Psoas muscle (tissue), 8 donors: ENCODE measurements around the gene HBM. TPM values are rescaled to one million over a fixed set of nuclear protein-coding genes. Genes with fewer than 3 reads are reported as not detected.
"Not testable (repeated sequence)": the region's sequence is repeated elsewhere in the genome, so short reads cannot be mapped to it uniquely, and the experiment has no call there.

Source experiments
- ATAC-seq, 4 donors: fragments of 200-7000 bp; cut with Tn5 transposase; one replicate each; pipeline ENCODE4 v1.9.1; 2020; ENCODE audit warnings: moderate library complexity in 3 of 4, mild to moderate bottlenecking in 2 of 4
- DNase-seq, 2 donors: peaks; one replicate each; pipeline ENCODE4 v3.0.0-alpha.2; 2020
- H3K27ac ChIP-seq: fragments of 200-600 bp; one replicate; pipeline ENCODE4 v1.8.0; 2022
- H3K27me3 ChIP-seq, 3 donors: fragments of 200-600 bp in 1 of 3; one replicate each; pipeline versions ENCODE4 v1.6.1 to v1.8.0; 2013 to 2022; ENCODE audit warnings: low read length in 2 of 3, mild to moderate bottlenecking in 2 of 3, moderate library complexity in 1 of 3; ENCODE audit not compliant: insufficient read depth in 3 of 3
- H3K36me3 ChIP-seq, 2 donors: fragments of 200-600 bp in 1 of 2; one replicate each; pipeline versions ENCODE4 v1.6.1 to v1.8.0; 2013 to 2022; ENCODE audit warnings: low read depth in 1 of 2, mild to moderate bottlenecking in 1 of 2, moderate library complexity in 1 of 2; ENCODE audit not compliant: insufficient read depth in 1 of 2
- H3K4me1 ChIP-seq: fragments of 200-600 bp; one replicate; pipeline ENCODE4 v1.8.0; 2022
- H3K4me3 ChIP-seq: fragments of 200-600 bp; one replicate; pipeline ENCODE4 v1.8.0; 2022; ENCODE audit warnings: mild to moderate bottlenecking
- H3K9me3 ChIP-seq: fragments of 200-600 bp; one replicate; pipeline ENCODE4 v1.8.0; 2022
- WGBS, 3 donors: extraction: QIAGEN DNeasy Blood & Tissue Kit; methylation state at CpG; one replicate each; pipeline versions ENCODE4 v1.1.6 to v1.1.7; 2013; 5-methylcytosine and 5-hydroxymethylcytosine counted together
- intact Hi-C, 2 donors: fragments of 100-400 bp; cut with DNase I; formaldehyde crosslinking; loops; one replicate each; pipeline versions ENCODE4 v1.11.0 to v1.14.2; 2022
- polyA plus RNA-seq, 3 donors: library from polyadenylated mRNA; stranded (reverse); fragments of 200-250 nt; gene quantifications; one replicate each; pipeline ENCODE4 v1.2.3, GENCODE V29; 2013
- total RNA-seq, 4 donors: library from RNA; stranded (reverse); fragmentation: NEBNext Ultra II Directional in 2 of 4; extraction: Animal tissue kit (Norgen Biotek cat#: 25700) in 2 of 4; gene quantifications; one replicate each; pipeline versions ENCODE4 v1.2.1 to v1.2.4, GENCODE V29; 2021 to 2023
- TF ChIP-seq, protein P1 (sequence below): fragments of 200-600 bp; IDR thresholded peaks from one replicate; pipeline ENCODE4 v1.8.0; 2022; ENCODE audit warnings: antibody characterized with exemption
- donor health status: healthy with polysubstance abuse.
- donor health status: DM: no; HTN: no; CAD: no; lungs with moderate emphysema.
- donor health status: Bipolar disorder and iron deficiency.
- donor health status: healthy.
- donor health status: DM: yes; HTN: yes; CAD: no.
- donor health status: DM: no; HTN: no; CAD: no.
- donor health status: DM: no; HTN: no; CAD: no.
- donor health status: DM: yes; HTN: yes; CAD: no.

Gene HBM
- total and polyA plus RNA-seq, 7 donors = 2.9 TPM; not detected in 6

GRCh38 chr16:175011-175949, 9.5 kb downstream of the HBM start:
- DNase-seq (no peak), ATAC-seq (no peak)
- Histone ChIP-seq H3K4me1 (no peaks in the 10 kb centered on the region), H3K36me3 (no peaks in the 10 kb centered on the region), H3K27ac (no peak overlapping the region), H3K4me3 (no peak overlapping the region), H3K9me3 (no peaks in the 10 kb centered on the region), H3K27me3 (peaks cover 0 to 69% (median 35%) of the 10 kb centered on the region in 3 donors)
- 20 to 37% (median 24%) methylated on average over 7 to 8 of the region's 8 CpGs for WGBS, 3 donors
- intact Hi-C loops = no loop called here
- TF ChIP-seq, protein P1, sequence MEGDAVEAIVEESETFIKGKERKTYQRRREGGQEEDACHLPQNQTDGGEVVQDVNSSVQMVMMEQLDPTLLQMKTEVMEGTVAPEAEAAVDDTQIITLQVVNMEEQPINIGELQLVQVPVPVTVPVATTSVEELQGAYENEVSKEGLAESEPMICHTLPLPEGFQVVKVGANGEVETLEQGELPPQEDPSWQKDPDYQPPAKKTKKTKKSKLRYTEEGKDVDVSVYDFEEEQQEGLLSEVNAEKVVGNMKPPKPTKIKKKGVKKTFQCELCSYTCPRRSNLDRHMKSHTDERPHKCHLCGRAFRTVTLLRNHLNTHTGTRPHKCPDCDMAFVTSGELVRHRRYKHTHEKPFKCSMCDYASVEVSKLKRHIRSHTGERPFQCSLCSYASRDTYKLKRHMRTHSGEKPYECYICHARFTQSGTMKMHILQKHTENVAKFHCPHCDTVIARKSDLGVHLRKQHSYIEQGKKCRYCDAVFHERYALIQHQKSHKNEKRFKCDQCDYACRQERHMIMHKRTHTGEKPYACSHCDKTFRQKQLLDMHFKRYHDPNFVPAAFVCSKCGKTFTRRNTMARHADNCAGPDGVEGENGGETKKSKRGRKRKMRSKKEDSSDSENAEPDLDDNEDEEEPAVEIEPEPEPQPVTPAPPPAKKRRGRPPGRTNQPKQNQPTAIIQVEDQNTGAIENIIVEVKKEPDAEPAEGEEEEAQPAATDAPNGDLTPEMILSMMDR = no peak

GRCh38 chr16:176006-176405, 10.2 kb downstream of the HBM start:
- H3K9me3 ChIP-seq, intact Hi-C loops, DNase-seq, H3K4me3 ChIP-seq, H3K4me1 ChIP-seq, H3K27ac ChIP-seq, H3K36me3 ChIP-seq: not testable (repeated sequence)
- peaks cover 0 to 69% (median 35%) of the 10 kb centered on the region in 3 donors for H3K27me3 ChIP-seq
- 1 to 2% (median 1%) methylated on average over 18 to 27 of the region's 39 CpGs for WGBS, 3 donors
- peak in 1 of 4 donors; percentile 4 for ATAC-seq

DNA sequence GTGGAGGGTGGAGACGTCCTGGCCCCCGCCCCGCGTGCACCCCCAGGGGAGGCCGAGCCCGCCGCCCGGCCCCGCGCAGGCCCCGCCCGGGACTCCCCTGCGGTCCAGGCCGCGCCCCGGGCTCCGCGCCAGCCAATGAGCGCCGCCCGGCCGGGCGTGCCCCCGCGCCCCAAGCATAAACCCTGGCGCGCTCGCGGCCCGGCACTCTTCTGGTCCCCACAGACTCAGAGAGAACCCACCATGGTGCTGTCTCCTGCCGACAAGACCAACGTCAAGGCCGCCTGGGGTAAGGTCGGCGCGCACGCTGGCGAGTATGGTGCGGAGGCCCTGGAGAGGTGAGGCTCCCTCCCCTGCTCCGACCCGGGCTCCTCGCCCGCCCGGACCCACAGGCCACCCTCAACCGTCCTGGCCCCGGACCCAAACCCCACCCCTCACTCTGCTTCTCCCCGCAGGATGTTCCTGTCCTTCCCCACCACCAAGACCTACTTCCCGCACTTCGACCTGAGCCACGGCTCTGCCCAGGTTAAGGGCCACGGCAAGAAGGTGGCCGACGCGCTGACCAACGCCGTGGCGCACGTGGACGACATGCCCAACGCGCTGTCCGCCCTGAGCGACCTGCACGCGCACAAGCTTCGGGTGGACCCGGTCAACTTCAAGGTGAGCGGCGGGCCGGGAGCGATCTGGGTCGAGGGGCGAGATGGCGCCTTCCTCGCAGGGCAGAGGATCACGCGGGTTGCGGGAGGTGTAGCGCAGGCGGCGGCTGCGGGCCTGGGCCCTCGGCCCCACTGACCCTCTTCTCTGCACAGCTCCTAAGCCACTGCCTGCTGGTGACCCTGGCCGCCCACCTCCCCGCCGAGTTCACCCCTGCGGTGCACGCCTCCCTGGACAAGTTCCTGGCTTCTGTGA, 11.0 kb downstream of the HBM start, which contains the start of gene HBA1:
TSS of gene HBA1 (plus strand) at position 204 of the 906 bp plus-strand sequence. CDS start at position 241, 37 bp downstream.
- H3K27ac ChIP-seq, intact Hi-C loops, H3K4me3 ChIP-seq, H3K9me3 ChIP-seq, DNase-seq, H3K36me3 ChIP-seq: not testable (repeated sequence)
- 1 to 6% (median 4%) methylated on average over 18 to 37 of the region's 88 CpGs for WGBS, 3 donors
- Histone ChIP-seq H3K27me3 (peaks cover 0 to 68% (median 31%) of the 10 kb centered on the region in 3 donors), H3K4me1 (peaks cover 11% of the 10 kb centered on the region)
- peak in 2 of 4 donors; percentile 20 to 28 for ATAC-seq

GRCh38 chr16:177394-177822, 11.6 kb downstream of the HBM start:
- H3K27me3 ChIP-seq = peaks cover 0 to 67% (median 31%) of the 10 kb centered on the region in 3 donors
- 3 to 6% (median 4%) methylated on average over 13 of the region's 13 CpGs for WGBS, 3 donors

More at GRCh38 chr16:177394-177822, 11.6 kb downstream of the HBM start:
- Histone ChIP-seq H3K4me1 (peaks cover 11% of the 10 kb centered on the region), H3K9me3 (no peaks in the 10 kb centered on the region), H3K27ac (no peak overlapping the region), H3K4me3 (no peak overlapping the region), H3K36me3 (no peaks in the 10 kb centered on the region)
- ATAC-seq (no peak), DNase-seq (no peak)
- intact Hi-C loops = no loop called here
- TF ChIP-seq, protein P1 = no peak
